GM18907 (cell line): ENCODE data around the gene ETV4.
A peak's percentile ranks its signal among the peaks of the same experiment; 100 is the strongest.

ENCODE experiments used
- ATAC-seq: cut with Tn5 transposase; IDR thresholded peaks from one replicate; pipeline ENCODE4 v1.9.1; 2021; ENCODE audit warnings: mild to moderate bottlenecking, moderate library complexity; ENCODE audit not compliant: unreplicated experiment

The ETV4 gene

GRCh38 chr17:43547189-43547550 is 1.0 kb upstream of the ETV4 start:
- no peak for ATAC-seq

GRCh38 chr17:43545383-43545632 is 832 bp downstream of the ETV4 start:
- ATAC-seq: peak; percentile 17

GRCh38 chr17:43543771-43544575 is 2.2 kb downstream of the ETV4 start:
- ATAC-seq: no peak

- ATAC-seq: no peak
Measured at GRCh38 chr17:43543300-43543699, 2.8 kb downstream of the ETV4 start.

GRCh38 chr17:43542859-43543258 is 3.3 kb downstream of the ETV4 start:
- ATAC-seq: no peak

- no peak for ATAC-seq
Measured at GRCh38 chr17:43540821-43541674, 5.1 kb downstream of the ETV4 start.

GRCh38 chr17:43536236-43536992 is 9.7 kb downstream of the ETV4 start:
- ATAC-seq: no peak

- ATAC-seq: no peak
Measured at GRCh38 chr17:43534909-43535308, 11.2 kb downstream of the ETV4 start.

- no peak for ATAC-seq
Measured at GRCh38 chr17:43533699-43534098, 12.4 kb downstream of the ETV4 start.

GRCh38 chr17:43532581-43532980 is 13.6 kb downstream of the ETV4 start:
- no peak for ATAC-seq

- no peak for ATAC-seq
Measured at GRCh38 chr17:43531955-43532354, 14.2 kb downstream of the ETV4 start.

- no peak for ATAC-seq
Measured at GRCh38 chr17:43531082-43531378, 15.1 kb downstream of the ETV4 start.

GRCh38 chr17:43530288-43531081 is 15.7 kb downstream of the ETV4 start:
- ATAC-seq: no peak

GRCh38 chr17:43529947-43530287 is 16.2 kb downstream of the ETV4 start:
- no peak for ATAC-seq

GRCh38 chr17:43528988-43529814 is 16.9 kb downstream of the ETV4 start:
- no peak for ATAC-seq

- ATAC-seq: no peak
Measured at GRCh38 chr17:43528319-43528987, 17.7 kb downstream of the ETV4 start.

GRCh38 chr17:43526886-43527648 is 19.1 kb downstream of the ETV4 start:
- ATAC-seq: no peak

GRCh38 chr17:43524945-43525575 is 21.1 kb downstream of the ETV4 start:
- no peak for ATAC-seq

GRCh38 chr17:43521389-43521788 is 24.8 kb downstream of the ETV4 start:
- ATAC-seq: no peak
